ENCODE results near the gene TXNRD1.

DNA sequence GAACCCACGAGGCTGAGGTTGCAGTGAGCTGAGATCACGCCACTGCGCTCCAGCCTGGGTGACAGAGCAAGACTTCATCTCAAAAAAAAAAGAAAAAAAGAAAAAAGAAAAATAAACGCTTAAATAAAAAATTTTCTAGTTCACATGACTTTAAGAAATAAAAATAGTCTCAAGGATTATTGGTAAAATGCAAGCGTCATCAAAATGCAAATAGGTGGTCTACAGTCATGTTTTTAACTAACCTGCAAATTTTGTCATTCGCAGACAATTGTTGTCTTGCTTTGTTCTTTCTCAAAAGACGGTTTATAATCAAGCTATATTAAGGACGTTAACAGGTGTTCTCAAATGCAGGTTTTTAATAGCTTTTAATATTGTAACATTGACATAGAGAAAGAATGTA is 22.4 kb downstream of the TXNRD1 start:
- no peak for TF ChIP-seq POLR2A (IDR thresholded peaks at IDR 0.05; ENCODE audit: low read length)
- no peak for TF ChIP-seq GATA1 (IDR thresholded peaks at IDR 0.05; ENCODE audit: low read depth, low read length)

All from erythroblast (primary cell).